HCT116 (cell line): ENCODE measurements around the gene TFF2. TPM values are rescaled to one million over a fixed set of nuclear protein-coding genes. Genes with fewer than 3 reads are reported as not detected.
A peak's percentile ranks its signal among the peaks of the same experiment; 100 is the strongest.

Experiments used
- ATAC-seq: fragments of 200-7000 bp; cut with Tn5 transposase; 2 replicates; pipeline ENCODE4 v1.9.1; 2020; ENCODE audit warnings: mild to moderate bottlenecking, moderate library complexity
- BruUV-seq: library from RNA; stranded (reverse); fragments of 400-500 nt; replicated peaks from 2 replicates; lab custom pipeline; 2021; lab: Mats Ljungman, UMichigan
- CTCF ChIA-PET: fragments of 300-600 bp; sonication (Branson Sonifier 250); formaldehyde crosslinking; loops from one replicate; lab custom pipeline; 2021; ENCODE audit warnings: antibody characterized with exemption; lab: Charles Lee
- POLR2A ChIA-PET: fragments of 300-600, 350-600 bp; sonication (Branson Sonifier 250); formaldehyde crosslinking; loops from one replicate; lab custom pipeline; 2021; ENCODE audit warnings: antibody characterized with exemption; lab: Charles Lee
- RAD21 ChIA-PET, 2 experiments: fragments of 300-600 bp; sonication (Branson Sonifier 250); formaldehyde crosslinking; loops; one replicate each; lab custom pipeline; 2023; ENCODE audit warnings: low total read pairs in 2 of 2; ENCODE audit not compliant: uncharacterized antibody in 2 of 2, unreplicated experiment in 2 of 2, low non-redundant PET in 1 of 2; lab: Charles Lee
- DNase-seq: peaks from one replicate; pipeline ENCODE4 v3.0.0-alpha.2; 2010; ENCODE audit warnings: low read depth, low spot score
- H2AFZ ChIP-seq: fragments of 200-600 bp; shearing (Covaris generic), sonication (generic); 2 replicates; pipeline ENCODE4 v1.6.1; 2017; ENCODE audit warnings: low read depth, mixed run types, mixed read lengths, antibody characterized with exemption, low read length; ENCODE audit not compliant: poor library complexity, severe bottlenecking
- H3K27ac ChIP-seq: 2 replicates; pipeline ENCODE4 v1.5.1; 2012; ENCODE audit warnings: low read depth, low read length
- H3K27me3 ChIP-seq: fragments of 200-600 bp; sonication (generic); 2 replicates; pipeline ENCODE4 v1.6.1; 2016; ENCODE audit warnings: mixed run types, low read length, mixed read lengths; ENCODE audit not compliant: insufficient read depth
- H3K36me3 ChIP-seq, 2 experiments: fragments of 200-500 bp in 1 of 2; fragments of 200-600 bp in 1 of 2; sonication (Bioruptor generic) in 1 of 2; sonication (generic) in 1 of 2; 2 replicates each; pipeline versions ENCODE4 v1.5.1 to v1.6.1; 2014 to 2016; ENCODE audit warnings: low read length in 2 of 2, inconsistent platforms in 1 of 2, mixed read lengths in 1 of 2, mixed run types in 1 of 2; ENCODE audit not compliant: insufficient read depth in 2 of 2, control insufficient read depth in 1 of 2
- H3K4me1 ChIP-seq, 2 experiments: fragments of 200-600 bp in 1 of 2; sonication (generic) in 1 of 2; 2 replicates each; pipeline versions ENCODE4 v1.5.1 to v1.6.1; 2012 to 2017; ENCODE audit warnings: low read length in 2 of 2, inconsistent platforms in 1 of 2, mild to moderate bottlenecking in 1 of 2, mixed read lengths in 1 of 2, mixed run types in 1 of 2, moderate library complexity in 1 of 2; ENCODE audit not compliant: insufficient read depth in 2 of 2, control insufficient read depth in 1 of 2
- H3K4me2 ChIP-seq: fragments of 200-600 bp; sonication (generic); 2 replicates; pipeline ENCODE4 v1.6.1; 2017; ENCODE audit warnings: mixed run types, low read length, mixed read lengths
- H3K4me3 ChIP-seq, 2 experiments: fragments of 200-600 bp in 1 of 2; sonication (generic) in 1 of 2; replicated peaks in 1 of 2; 2 replicates each; pipeline ENCODE4 v1.5.1; 2011 to 2016; ENCODE audit warnings: low read length in 2 of 2, control low read depth in 1 of 2, low read depth in 1 of 2, mild to moderate bottlenecking in 1 of 2, mixed read lengths in 1 of 2, mixed run types in 1 of 2
- H3K79me2 ChIP-seq: fragments of 200-600 bp; sonication (generic); 2 replicates; pipeline ENCODE4 v1.6.1; 2017; ENCODE audit warnings: mild to moderate bottlenecking, mixed run types, low read length, moderate library complexity, mixed read lengths; ENCODE audit not compliant: insufficient read depth
- H3K9ac ChIP-seq: fragments of 200-600 bp; sonication (generic); 2 replicates; pipeline ENCODE4 v1.6.1; 2016; ENCODE audit warnings: low read length, mixed read lengths
- H3K9me2 ChIP-seq: fragments of 200-600 bp; sonication (generic), shearing (Covaris generic); 2 replicates; pipeline ENCODE4 v1.6.1; 2017; ENCODE audit warnings: mixed run types, mild to moderate bottlenecking, moderate library complexity; ENCODE audit not compliant: insufficient read depth
- H3K9me3 ChIP-seq, 2 experiments: fragments of 200-500 bp in 1 of 2; fragments of 200-600 bp in 1 of 2; sonication (Bioruptor generic) in 1 of 2; sonication (generic) in 1 of 2; 2 replicates each; pipeline ENCODE4 v1.6.1; 2014 to 2017; ENCODE audit warnings: low read length in 2 of 2, mixed read lengths in 2 of 2, inconsistent platforms in 1 of 2, low read depth in 1 of 2, mild to moderate bottlenecking in 1 of 2, mixed run types in 1 of 2, moderate library complexity in 1 of 2; ENCODE audit not compliant: control insufficient read depth in 1 of 2, insufficient read depth in 1 of 2
- H4K20me1 ChIP-seq: fragments of 200-600 bp; sonication (generic), shearing (Covaris generic); 2 replicates; pipeline ENCODE4 v1.6.1; 2017; ENCODE audit warnings: mixed run types, mild to moderate bottlenecking, moderate library complexity; ENCODE audit not compliant: insufficient read depth
- CBX3 ChIP-seq: IDR thresholded peaks from 2 replicates; pipeline ENCODE4 v1.6.1; 2012; ENCODE audit warnings: low read depth
- POLR2A ChIP-seq: IDR thresholded peaks from 2 replicates; pipeline ENCODE4 v1.7.0; 2011; ENCODE audit warnings: borderline replicate concordance; ENCODE audit not compliant: insufficient read depth, insufficient read length; ENCODE audit errors: extremely low read depth
- POLR2AphosphoS5 ChIP-seq: IDR thresholded peaks from 2 replicates; pipeline ENCODE4 v1.6.1; 2011; ENCODE audit warnings: mild to moderate bottlenecking, low read depth, low read length, moderate library complexity
- RAD21 ChIP-seq: IDR thresholded peaks from 2 replicates; pipeline ENCODE4 v1.6.1; 2012; ENCODE audit warnings: low read depth, mild to moderate bottlenecking
- intact Hi-C: fragments of 100-400 bp; cut with micrococcal nuclease; formaldehyde crosslinking; loops from 2 replicates; pipeline ENCODE4 v1.10.0; 2022
- total RNA-seq: library from RNA; stranded (reverse); gene quantifications from one replicate; pipeline ENCODE4 v1.2.1, GENCODE V29; 2021; ENCODE audit not compliant: unreplicated experiment
- TF ChIP-seq, protein P1 (sequence below), 3 experiments: fragments of 200-600 bp in 1 of 3; sonication (generic) in 1 of 3; IDR thresholded peaks in 2 of 3; conservative IDR thresholded peaks in 1 of 3; 2 replicates each; pipeline ENCODE4 v1.5.1; 2012 to 2017; ENCODE audit warnings: low read depth in 2 of 3, low read length in 2 of 3, antibody characterized with exemption in 1 of 3, borderline replicate concordance in 1 of 3, control low read depth in 1 of 3, mild to moderate bottlenecking in 1 of 3, mixed read lengths in 1 of 3, mixed run types in 1 of 3, moderate library complexity in 1 of 3; ENCODE audit not compliant: insufficient read depth in 1 of 3
- TF ChIP-seq, protein P2 (sequence below): IDR thresholded peaks from 2 replicates; pipeline ENCODE4 v1.6.1; 2011; ENCODE audit warnings: mild to moderate bottlenecking, low read length, moderate library complexity; ENCODE audit not compliant: insufficient replicate concordance; ENCODE audit errors: extremely low read depth

Gene TFF2
- total RNA-seq, 1 experiment from 2014 or later: not detected

DNA sequence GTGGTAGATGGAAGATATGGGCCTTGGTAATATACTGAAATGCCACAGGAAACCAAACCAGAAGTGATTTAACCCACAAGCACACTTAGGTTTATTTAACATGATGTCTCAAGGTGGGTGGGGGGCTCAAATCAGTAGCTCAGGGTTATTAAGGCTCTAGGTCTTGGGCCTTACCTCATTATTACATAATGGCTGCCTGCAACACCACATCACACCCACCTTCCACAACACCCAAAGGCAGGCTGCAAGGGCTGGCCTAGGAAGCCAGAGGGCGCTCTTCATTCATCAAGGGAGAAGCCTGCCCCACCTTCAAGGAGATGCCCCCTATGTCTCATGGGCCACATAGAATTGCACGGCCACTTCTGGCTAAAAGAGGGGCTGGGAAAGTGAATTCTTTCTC, 9.5 kb upstream of the TFF2 start:
- TF ChIP-seq POLR2A (no peak), POLR2AphosphoS5 (no peak), CBX3 (no peak), RAD21 (peak; percentile 76)
- TF ChIP-seq, protein P1, sequence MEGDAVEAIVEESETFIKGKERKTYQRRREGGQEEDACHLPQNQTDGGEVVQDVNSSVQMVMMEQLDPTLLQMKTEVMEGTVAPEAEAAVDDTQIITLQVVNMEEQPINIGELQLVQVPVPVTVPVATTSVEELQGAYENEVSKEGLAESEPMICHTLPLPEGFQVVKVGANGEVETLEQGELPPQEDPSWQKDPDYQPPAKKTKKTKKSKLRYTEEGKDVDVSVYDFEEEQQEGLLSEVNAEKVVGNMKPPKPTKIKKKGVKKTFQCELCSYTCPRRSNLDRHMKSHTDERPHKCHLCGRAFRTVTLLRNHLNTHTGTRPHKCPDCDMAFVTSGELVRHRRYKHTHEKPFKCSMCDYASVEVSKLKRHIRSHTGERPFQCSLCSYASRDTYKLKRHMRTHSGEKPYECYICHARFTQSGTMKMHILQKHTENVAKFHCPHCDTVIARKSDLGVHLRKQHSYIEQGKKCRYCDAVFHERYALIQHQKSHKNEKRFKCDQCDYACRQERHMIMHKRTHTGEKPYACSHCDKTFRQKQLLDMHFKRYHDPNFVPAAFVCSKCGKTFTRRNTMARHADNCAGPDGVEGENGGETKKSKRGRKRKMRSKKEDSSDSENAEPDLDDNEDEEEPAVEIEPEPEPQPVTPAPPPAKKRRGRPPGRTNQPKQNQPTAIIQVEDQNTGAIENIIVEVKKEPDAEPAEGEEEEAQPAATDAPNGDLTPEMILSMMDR (IDR thresholded peaks at IDR 0.05 in 2 of 3, conservative IDR thresholded peaks at IDR 0.05 in 1 of 3; ENCODE audit: borderline replicate concordance in 1 of 3, insufficient read depth in 1 of 3, low read depth in 2 of 3, low read length in 2 of 3): peak; percentile 77 to 96 (median 94)
- TF ChIP-seq, protein P2, sequence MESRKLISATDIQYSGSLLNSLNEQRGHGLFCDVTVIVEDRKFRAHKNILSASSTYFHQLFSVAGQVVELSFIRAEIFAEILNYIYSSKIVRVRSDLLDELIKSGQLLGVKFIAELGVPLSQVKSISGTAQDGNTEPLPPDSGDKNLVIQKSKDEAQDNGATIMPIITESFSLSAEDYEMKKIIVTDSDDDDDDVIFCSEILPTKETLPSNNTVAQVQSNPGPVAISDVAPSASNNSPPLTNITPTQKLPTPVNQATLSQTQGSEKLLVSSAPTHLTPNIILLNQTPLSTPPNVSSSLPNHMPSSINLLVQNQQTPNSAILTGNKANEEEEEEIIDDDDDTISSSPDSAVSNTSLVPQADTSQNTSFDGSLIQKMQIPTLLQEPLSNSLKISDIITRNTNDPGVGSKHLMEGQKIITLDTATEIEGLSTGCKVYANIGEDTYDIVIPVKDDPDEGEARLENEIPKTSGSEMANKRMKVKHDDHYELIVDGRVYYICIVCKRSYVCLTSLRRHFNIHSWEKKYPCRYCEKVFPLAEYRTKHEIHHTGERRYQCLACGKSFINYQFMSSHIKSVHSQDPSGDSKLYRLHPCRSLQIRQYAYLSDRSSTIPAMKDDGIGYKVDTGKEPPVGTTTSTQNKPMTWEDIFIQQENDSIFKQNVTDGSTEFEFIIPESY: no peak
- Histone ChIP-seq H3K4me1 (no peaks in the 10 kb centered on the region), H3K9ac (no peak overlapping the region), H3K4me2 (no peak overlapping the region), H3K27ac (no peak overlapping the region), H3K36me3 (no peaks in the 10 kb centered on the region), H4K20me1 (no peaks in the 10 kb centered on the region), H3K4me3 (no peak overlapping the region), H3K9me2 (no peaks in the 10 kb centered on the region), H3K27me3 (no peaks in the 10 kb centered on the region), H3K79me2 (no peaks in the 10 kb centered on the region), H2AFZ (no peak overlapping the region), H3K9me3 (no peaks in the 10 kb centered on the region)
- POLR2A ChIA-PET: no interaction called here
- DNase-seq (peak; percentile 59), ATAC-seq (peak; percentile 95)
- BruUV-seq: no TSS peak
- CTCF ChIA-PET: interaction anchor here (1.3 to 1.6 kb wide), 6 partner anchors 9 to 233 kb away, joined by 3 to 7 read pairs (median 4); no protein-coding TSS in a partner anchor
- intact Hi-C loops: loop anchor here (1.0 kb wide), 1 partner anchor 90 kb away; no protein-coding TSS in a partner anchor
- RAD21 ChIA-PET: no interaction called here
